Stomach (tissue), 9 donors: ENCODE data around the gene HEBP2. TPM values are rescaled to one million over a fixed set of nuclear protein-coding genes. Genes with fewer than 3 reads are reported as not detected.
A peak's percentile ranks its signal among the peaks of the same experiment; 100 is the strongest.

Experiments
- DNase-seq, 2 donors: peaks; one replicate each; pipeline versions ENCODE4 v3.0.0 to v3.0.0-alpha.2; 2013 to 2019
- H3K27ac ChIP-seq, 5 donors: fragments of 200-600 bp in 4 of 5; sonication (generic) in 4 of 5; one replicate each; pipeline ENCODE4 v1.5.1; 2013 to 2019; ENCODE audit warnings: mild to moderate bottlenecking in 1 of 5, moderate library complexity in 1 of 5
- H3K27me3 ChIP-seq, 3 donors: fragments of 200-600 bp; sonication (generic); one replicate each; pipeline ENCODE4 v1.5.1; 2017 to 2019; ENCODE audit warnings: mixed run types in 1 of 3
- H3K36me3 ChIP-seq, 4 donors: fragments of 200-600 bp; sonication (generic); 1 replicate in 3 of 4; 2 replicates in 1 of 4; pipeline ENCODE4 v1.5.1; 2016 to 2019
- H3K4me1 ChIP-seq, 4 donors: fragments of 200-600 bp; sonication (generic); one replicate each; pipeline ENCODE4 v1.5.1; 2016 to 2019
- H3K4me3 ChIP-seq, 4 donors: fragments of 200-600 bp; sonication (generic) in 3 of 4; one replicate each; pipeline ENCODE4 v1.5.1; 2016 to 2019; ENCODE audit warnings: mild to moderate bottlenecking in 1 of 4
- H3K9me3 ChIP-seq, 4 donors: fragments of 200-600 bp; sonication (generic); one replicate each; pipeline ENCODE4 v1.5.1; 2016 to 2019
- CTCF ChIP-seq, 7 experiments: fragments of 450-650 bp in 4 of 7; fragments of 200-600 bp in 3 of 7; sonication (generic) in 3 of 7; IDR thresholded peaks; one replicate each; pipeline ENCODE4 v1.5.1; 2016 to 2019; ENCODE audit warnings: antibody characterized with exemption in 7 of 7, control low read depth in 2 of 7, mild to moderate bottlenecking in 1 of 7
- EP300 ChIP-seq: sonication (generic); formaldehyde crosslinking; IDR thresholded peaks from one replicate; pipeline ENCODE4 v1.6.1; 2017; ENCODE audit warnings: antibody characterized with exemption
- POLR2A ChIP-seq, 4 donors: fragments of 450-650 bp; IDR thresholded peaks; one replicate each; pipeline ENCODE4 v1.6.1; 2016; ENCODE audit warnings: antibody characterized with exemption in 4 of 4, control low read depth in 2 of 4, mild to moderate bottlenecking in 1 of 4, moderate library complexity in 1 of 4
- POLR2AphosphoS5 ChIP-seq, 3 donors: sonication (generic); formaldehyde crosslinking; IDR thresholded peaks; one replicate each; pipeline ENCODE4 v1.6.1; 2016; ENCODE audit warnings: antibody characterized with exemption in 3 of 3
- WGBS, 5 donors: extraction: QIAGEN DNeasy Blood & Tissue Kit in 3 of 5; methylation state at CpG; one replicate each; pipeline versions ENCODE4 v1.1.5 to v1.1.7; 2013 to 2018; 5-methylcytosine and 5-hydroxymethylcytosine counted together
- intact Hi-C: fragments of 100-400 bp; cut with DNase I; formaldehyde crosslinking; loops from one replicate; pipeline ENCODE4 v1.15.1; 2023; ENCODE audit warnings: low total_unique reads
- polyA plus RNA-seq, 3 donors: library from polyadenylated mRNA; stranded (reverse); fragments of 200-250 nt; gene quantifications; one replicate each; pipeline ENCODE4 v1.2.3, GENCODE V29; 2013
- total RNA-seq, 5 donors: library from RNA; depleted of rRNA; stranded (reverse); fragments of >200 nt; gene quantifications; one replicate each; pipeline versions ENCODE4 v1.1.0 to v1.2.3, GENCODE V29; 2014 to 2016
- donor health status: healthy with polysubstance abuse.
- donor health status: Bipolar disorder and iron deficiency.
- donor health status: healthy.

Gene HEBP2
- total and polyA plus RNA-seq, 8 donors = 9.9 to 351 (median 48.4) TPM

GRCh38 chr6:138456401-138456790 lies 52.4 kb downstream of the HEBP2 start:
- Histone ChIP-seq H3K4me1 (peaks cover 7 to 22% (median 12%) of the 10 kb centered on the region in 4 donors), H3K9me3 (no peaks in the 10 kb centered on the region), H3K27me3 (no peaks in the 10 kb centered on the region), H3K4me3 (peak overlapping the region in 1 of 4 donors; percentile 27), H3K36me3 (no peaks in the 10 kb centered on the region), H3K27ac (peak overlapping the region; percentile 50 to 78 (median 74))
- intact Hi-C loops = no loop called here
- TF ChIP-seq CTCF (IDR thresholded peaks at IDR 0.05) (no peak), EP300 (no peak), POLR2A (IDR thresholded peaks at IDR 0.05) (no peak), POLR2AphosphoS5 (IDR thresholded peaks at IDR 0.05) (no peak)
- DNase-seq = no peak
- WGBS, 5 donors = 29 to 49% (median 40%) methylated on average over 6 of the region's 6 CpGs

- Histone ChIP-seq H3K4me1 (peaks cover 0 to 8% (median 0%) of the 10 kb centered on the region in 4 donors), H3K4me3 (no peak overlapping the region), H3K36me3 (peaks cover 0 to 15% (median 6%) of the 10 kb centered on the region in 4 donors), H3K9me3 (no peaks in the 10 kb centered on the region), H3K27ac (no peak overlapping the region), H3K27me3 (no peaks in the 10 kb centered on the region)
- no peak for TF ChIP-seq POLR2A (IDR thresholded peaks at IDR 0.05)
- intact Hi-C loops = no loop called here
- 93 to 100% (median 97%) methylated on average over 1 of the region's 1 CpG for WGBS, 5 donors
- no peak for DNase-seq
Measured at GRCh38 chr6:138461647-138462046, 57.6 kb downstream of the HEBP2 start.

GRCh38 chr6:138464085-138464484 lies 60.1 kb downstream of the HEBP2 start:
- WGBS, 5 donors = 86 to 96% (median 92%) methylated on average over 20 of the region's 20 CpGs
- Histone ChIP-seq H3K9me3 (no peaks in the 10 kb centered on the region), H3K36me3 (peaks cover 0 to 15% (median 6%) of the 10 kb centered on the region in 4 donors), H3K4me3 (no peak overlapping the region), H3K27me3 (no peaks in the 10 kb centered on the region), H3K4me1 (peaks cover 0 to 14% (median 4%) of the 10 kb centered on the region in 4 donors), H3K27ac (no peak overlapping the region)
- TF ChIP-seq CTCF (IDR thresholded peaks at IDR 0.05) (no peak), POLR2A (IDR thresholded peaks at IDR 0.05) (no peak), POLR2AphosphoS5 (IDR thresholded peaks at IDR 0.05) (no peak), EP300 (no peak)
- no peak for DNase-seq
- intact Hi-C loops = no loop called here

- TF ChIP-seq EP300 (no peak), POLR2A (IDR thresholded peaks at IDR 0.05) (no peak), POLR2AphosphoS5 (IDR thresholded peaks at IDR 0.05) (peak in 1 of 3 donors; percentile 53), CTCF (IDR thresholded peaks at IDR 0.05) (no peak)
- Histone ChIP-seq H3K27me3 (no peaks in the 10 kb centered on the region), H3K9me3 (no peaks in the 10 kb centered on the region), H3K36me3 (peaks cover 0 to 15% (median 6%) of the 10 kb centered on the region in 4 donors), H3K27ac (peak overlapping the region in 4 of 5 donors; percentile 24 to 75 (median 62)), H3K4me3 (no peak overlapping the region), H3K4me1 (peaks cover 0 to 20% (median 5%) of the 10 kb centered on the region in 4 donors)
- intact Hi-C loops = no loop called here
- DNase-seq = peak in 1 of 2 donors; percentile 71
- whole genome bisulfite sequencing, 5 donors = 38 to 73% (median 51%) methylated on average over 1 of the region's 1 CpG
Measured at GRCh38 chr6:138465007-138465645, 61.1 kb downstream of the HEBP2 start.

GRCh38 chr6:138467901-138468300 lies 63.9 kb downstream of the HEBP2 start:
- Histone ChIP-seq H3K4me3 (no peak overlapping the region), H3K4me1 (peaks cover 0 to 20% (median 5%) of the 10 kb centered on the region in 4 donors), H3K36me3 (peaks cover 0 to 11% (median 6%) of the 10 kb centered on the region in 4 donors), H3K27ac (no peak overlapping the region), H3K9me3 (no peaks in the 10 kb centered on the region), H3K27me3 (no peaks in the 10 kb centered on the region)
- no peak for TF ChIP-seq POLR2A (IDR thresholded peaks at IDR 0.05)
- TF ChIP-seq CTCF (IDR thresholded peaks at IDR 0.05) = no peak
- no peak for TF ChIP-seq EP300
- no peak for TF ChIP-seq POLR2AphosphoS5 (IDR thresholded peaks at IDR 0.05)
- no peak for DNase-seq
- intact Hi-C loops = no loop called here
